K562 (cell line): ENCODE measurements around the gene GPX2.

Experiments
- FIP1L1 ChIP-seq: fragments of 200-400 bp; formaldehyde crosslinking; IDR thresholded peaks from 2 replicates; pipeline ENCODE4 v1.6.1; 2018; ENCODE audit warnings: mild to moderate bottlenecking, low read depth, low read length; ENCODE audit not compliant: poor library complexity, severe bottlenecking
- FOXM1 ChIP-seq, 2 experiments: fragments of 450-650 bp in 1 of 2; sonication (generic) in 1 of 2; formaldehyde crosslinking in 1 of 2; IDR thresholded peaks; 2 replicates each; pipeline versions ENCODE4 v1.6.1 to v1.9.0; 2017 to 2022; ENCODE audit warnings: low read depth in 2 of 2, mild to moderate bottlenecking in 2 of 2, missing genetic modification reagents in 1 of 2, moderate library complexity in 1 of 2
- GABPB1 ChIP-seq: sonication (generic); formaldehyde crosslinking; IDR thresholded peaks from 2 replicates; pipeline ENCODE4 v1.8.0; 2022; ENCODE audit warnings: mild to moderate bottlenecking, missing genetic modification reagents

DNA sequence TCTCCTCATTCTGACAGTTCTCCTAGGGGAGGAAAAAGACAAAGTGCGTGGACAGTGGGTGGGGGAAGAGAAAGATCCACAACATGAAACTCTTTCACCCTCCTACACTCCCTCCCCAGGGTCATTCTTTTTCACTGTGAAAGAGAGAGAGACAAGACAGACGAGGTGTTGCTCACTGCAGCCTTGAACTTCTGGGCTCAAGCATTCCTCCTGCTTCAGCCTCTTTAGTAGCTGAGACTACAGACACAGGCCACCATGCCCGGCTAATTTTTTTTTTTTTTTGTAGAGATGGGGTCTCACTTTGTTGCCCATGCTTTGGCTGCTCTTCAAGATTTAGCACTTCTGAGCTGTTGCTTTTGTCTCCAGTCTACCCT is 2.7 kb downstream of the GPX2 start:
- TF ChIP-seq FIP1L1 (no peak), GABPB1 (CRISPR knock-in tag) (no peak), FOXM1 (IDR thresholded peaks at IDR 0.05; ENCODE audit: low read depth) (no peak), FOXM1 (CRISPR knock-in tag; IDR thresholded peaks at IDR 0.05; ENCODE audit: low read depth) (no peak)
